GM21390 (cell line): Measurements from ENCODE around the gene KCNK3.

Source experiments
- ATAC-seq: cut with Tn5 transposase; IDR thresholded peaks from one replicate; pipeline ENCODE4 v1.9.1; 2021; ENCODE audit not compliant: unreplicated experiment

Gene KCNK3

DNA sequence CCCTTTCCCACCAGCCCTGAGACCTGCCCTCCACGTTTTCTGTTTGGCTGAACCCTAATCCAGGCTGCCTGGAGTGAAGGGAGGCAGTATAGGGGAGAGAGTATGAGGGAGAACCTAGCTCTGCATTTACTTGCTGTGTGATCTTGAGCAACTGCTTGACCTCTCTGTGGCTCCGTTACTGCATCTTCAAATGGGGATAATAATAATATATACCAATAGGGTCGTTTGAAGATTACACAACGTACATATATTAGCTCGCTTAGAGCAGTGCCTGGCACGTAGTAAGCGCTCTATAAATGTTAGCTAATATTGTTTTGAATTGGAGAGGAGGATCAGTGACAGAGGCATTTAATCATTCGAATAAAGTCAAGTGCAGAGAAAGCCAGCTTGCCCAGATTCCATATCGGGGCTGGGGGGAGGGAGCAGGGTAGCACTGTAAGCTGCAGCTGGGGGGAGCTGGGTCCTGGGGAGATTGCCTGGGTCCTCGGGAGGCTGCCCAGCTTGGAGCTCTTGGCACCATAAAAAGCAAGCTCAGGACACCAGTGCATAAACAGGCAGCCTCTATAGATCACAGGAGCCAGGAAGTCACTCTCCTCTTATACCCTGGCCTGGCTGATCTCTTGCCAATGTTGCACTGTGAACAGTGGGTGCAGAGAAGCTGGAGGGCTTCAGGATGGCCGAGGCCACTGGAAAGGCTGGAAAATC is 19.1 kb downstream of the KCNK3 start:
- ATAC-seq = no peak

DNA sequence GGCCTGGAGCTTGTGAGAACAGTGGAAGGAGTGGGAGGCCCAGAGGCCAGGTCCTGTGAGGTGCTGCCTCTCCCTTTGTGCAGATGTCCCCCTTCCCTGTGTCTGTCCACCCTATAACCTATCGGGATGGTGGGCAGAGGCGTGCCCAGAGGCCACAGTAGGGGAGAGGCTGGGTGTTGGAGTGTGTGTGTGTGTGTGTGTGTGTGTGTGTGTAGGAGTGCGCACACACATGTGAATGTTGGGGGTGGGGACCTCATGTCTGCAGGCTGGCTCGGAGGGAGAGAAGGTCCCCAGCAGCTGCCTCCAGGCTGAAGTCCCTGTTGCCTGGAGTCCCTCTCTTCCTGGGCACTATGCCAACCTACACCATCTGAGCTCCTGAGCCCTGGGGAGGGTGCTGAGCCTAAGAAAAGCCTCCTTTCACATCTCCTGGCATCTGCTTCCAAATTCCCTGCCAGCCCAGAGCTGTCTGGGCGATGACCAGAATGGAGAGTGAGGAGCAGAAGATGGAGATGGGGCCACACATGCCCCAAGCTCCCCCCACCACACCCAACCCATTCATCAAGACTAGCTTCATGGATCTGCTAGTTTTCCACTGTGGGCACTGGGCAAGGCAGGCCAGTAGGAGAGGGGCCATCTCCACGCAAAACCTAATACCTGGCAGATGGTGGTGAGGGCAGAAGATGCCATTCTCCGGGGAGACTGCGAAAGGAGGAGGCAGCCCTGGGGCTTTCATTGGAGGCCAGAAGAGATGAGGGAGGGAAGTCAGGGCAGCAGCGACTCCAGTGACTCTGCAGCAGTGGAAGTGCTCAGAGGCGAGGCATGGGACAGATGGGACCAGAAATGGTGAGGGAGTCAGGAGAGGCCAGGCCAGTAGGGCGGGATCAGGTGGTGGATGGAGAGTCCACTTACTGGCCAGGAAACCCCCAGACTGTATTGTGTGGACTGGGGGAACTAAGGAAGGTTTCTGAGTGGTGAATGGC is 20.3 kb downstream of the KCNK3 start:
- no peak for ATAC-seq

DNA sequence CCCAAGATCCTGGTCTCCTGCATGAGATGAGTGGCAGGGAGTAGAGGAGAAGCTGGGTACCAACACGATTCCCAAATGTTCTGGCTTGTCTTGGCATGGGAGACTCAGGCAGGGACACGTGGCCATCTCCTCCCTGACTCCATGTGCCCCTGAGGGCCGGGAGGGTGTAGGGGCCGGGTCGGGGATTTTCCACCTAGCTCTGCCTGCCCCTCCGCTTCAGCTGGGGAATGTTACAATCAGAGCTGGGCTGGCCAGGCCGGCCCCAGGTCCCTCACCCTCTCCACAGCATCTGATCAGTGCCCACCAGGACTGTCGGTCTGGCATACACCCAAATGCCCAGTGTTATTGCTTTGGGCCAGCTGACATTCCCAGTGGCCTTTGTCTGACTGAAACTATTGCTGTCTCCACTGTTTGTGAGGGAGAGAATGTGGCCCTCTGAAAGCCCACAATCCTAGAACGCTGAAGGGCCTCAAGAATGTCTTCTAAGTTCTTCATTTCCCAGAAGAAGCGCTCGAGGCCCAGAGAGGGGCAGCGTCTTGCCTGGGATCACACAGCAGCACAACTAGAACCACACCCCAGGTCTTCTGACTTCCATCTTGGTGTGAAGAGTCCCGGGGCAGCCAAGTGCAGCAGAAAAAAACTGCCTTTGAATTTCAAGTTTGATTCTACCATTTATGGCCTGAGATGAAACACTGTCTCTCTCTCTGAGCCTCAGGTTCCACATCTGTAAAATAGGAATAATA is 23.2 kb downstream of the KCNK3 start:
- ATAC-seq = no peak

DNA sequence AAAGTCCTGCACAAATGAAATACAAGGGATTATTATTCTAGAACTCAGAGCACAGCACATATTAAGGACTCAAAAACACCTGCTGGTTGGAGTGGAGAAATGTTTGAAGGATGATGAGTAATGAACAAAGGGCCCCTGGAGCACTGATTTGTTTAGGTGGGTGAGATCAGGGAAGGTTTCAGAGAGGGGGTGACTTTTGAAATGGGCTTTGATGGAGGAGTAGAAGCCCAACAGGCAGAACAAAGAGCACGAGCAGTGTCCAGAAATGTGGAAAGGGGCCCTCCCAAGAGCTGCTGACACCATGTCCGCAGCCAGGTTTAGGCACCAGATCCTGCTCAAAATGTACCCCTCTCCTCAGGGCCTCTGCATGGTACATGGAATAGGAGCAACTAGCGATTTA is 23.8 kb downstream of the KCNK3 start:
- no peak for ATAC-seq

DNA sequence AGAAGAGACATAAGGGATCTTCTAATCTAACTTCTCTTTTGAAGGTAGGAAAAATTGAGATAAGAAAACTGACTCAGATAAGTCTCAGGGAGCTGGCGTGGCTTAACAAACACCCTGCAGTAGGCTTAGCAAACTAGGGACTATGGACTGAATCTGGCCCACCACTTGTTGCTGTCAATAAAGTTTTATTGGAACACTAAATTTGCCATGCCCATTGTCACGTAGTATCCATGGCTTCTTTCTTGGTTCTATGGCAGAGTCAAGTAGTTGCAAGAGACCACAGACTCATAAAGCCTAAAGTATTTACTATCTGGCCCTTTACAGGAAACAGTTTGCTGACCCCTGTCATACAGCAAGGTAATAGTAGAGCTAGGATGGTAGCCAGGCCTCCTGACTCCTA is 24.2 kb downstream of the KCNK3 start:
- ATAC-seq = no peak

DNA sequence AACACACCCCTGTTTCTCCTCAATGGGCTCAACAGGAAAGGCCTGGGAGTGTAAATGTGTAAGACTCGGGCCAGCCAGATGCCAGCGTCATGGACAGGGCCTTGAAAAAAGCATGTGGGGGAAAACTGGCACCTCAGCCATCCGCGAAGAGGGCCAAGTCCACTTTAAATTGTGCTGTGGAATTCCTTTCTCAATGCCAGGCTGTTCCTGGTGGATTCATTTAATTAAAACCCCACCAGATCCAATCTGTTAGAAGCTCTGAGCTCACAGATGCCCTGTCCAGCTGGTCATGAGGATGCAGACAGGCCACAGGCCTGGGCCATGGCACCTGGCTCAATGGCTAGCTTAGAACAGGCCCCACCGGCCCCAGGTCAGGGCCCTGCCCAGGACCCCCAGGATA is 24.8 kb downstream of the KCNK3 start:
- ATAC-seq = no peak

DNA sequence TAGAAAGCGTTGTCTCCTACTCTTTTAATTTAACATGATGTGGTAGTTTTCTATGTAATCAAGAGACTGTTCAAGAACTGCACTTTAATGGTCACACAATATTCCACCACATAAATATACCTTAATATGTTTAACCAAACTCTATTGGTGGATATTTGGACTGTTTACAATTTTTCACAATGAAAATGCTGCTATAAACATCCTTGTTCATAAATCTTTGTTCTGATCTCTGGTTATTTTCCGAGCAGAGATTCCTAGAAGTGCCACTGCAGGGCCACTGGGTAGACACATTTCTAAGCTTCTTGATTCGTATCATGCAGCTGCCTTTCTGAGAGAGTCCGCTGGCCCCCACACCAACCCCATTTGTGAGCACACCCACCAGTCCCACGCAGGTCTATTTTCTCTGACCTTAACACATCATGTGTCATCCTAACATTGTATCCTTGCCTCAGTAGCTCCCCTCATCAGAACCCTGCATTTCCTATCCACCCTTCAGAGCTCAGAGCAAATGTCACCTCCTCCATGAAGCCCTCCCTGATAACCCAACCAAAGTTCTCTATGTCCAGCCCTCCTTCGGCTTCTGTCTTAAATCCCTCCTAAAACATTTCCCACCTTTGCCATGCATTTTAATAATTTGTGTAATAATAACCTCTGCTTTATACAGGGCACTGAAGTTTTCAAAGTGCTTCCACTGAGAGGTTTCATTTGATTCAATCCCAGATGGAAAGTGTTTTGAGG is 26.6 kb downstream of the KCNK3 start:
- no peak for ATAC-seq

DNA sequence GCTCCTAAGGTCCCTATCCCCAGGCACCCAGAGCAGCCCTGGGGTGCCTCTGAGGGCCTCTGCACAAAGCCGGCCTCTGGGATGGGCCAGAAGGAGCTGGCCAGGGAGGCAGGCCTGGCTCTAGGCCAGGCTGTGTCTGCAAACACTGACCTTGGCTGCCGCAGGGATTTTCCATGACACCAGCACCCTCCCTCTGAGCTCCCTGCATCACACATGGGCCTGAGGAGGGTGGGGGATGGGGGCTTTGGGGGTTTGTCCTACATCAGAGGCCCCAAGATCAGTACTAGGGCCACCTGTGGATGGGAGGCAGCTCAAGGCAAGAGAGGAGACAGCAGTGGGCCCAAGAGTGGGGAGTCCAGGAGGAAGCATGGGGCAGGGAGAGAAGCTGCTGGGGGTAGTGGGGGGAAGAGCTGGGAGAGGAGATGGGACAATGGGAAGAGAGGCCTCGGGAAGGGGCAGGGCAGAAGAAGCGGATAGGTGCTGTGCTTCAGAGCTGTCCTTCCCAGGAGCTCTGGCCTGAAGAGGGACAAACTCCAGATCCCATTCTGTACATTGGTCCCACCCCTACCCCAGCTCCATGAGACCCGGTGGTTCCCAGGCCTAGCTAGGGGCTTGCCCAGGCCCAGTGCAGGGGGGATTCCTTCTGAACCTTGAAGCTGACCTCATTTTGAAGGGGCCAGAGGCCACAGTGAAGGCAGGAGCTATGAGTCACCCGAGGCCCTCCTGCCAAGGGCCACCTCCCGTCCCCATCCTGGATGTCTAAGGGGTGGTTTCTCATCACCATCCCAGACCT is 28.0 kb downstream of the KCNK3 start:
- no peak for ATAC-seq

DNA sequence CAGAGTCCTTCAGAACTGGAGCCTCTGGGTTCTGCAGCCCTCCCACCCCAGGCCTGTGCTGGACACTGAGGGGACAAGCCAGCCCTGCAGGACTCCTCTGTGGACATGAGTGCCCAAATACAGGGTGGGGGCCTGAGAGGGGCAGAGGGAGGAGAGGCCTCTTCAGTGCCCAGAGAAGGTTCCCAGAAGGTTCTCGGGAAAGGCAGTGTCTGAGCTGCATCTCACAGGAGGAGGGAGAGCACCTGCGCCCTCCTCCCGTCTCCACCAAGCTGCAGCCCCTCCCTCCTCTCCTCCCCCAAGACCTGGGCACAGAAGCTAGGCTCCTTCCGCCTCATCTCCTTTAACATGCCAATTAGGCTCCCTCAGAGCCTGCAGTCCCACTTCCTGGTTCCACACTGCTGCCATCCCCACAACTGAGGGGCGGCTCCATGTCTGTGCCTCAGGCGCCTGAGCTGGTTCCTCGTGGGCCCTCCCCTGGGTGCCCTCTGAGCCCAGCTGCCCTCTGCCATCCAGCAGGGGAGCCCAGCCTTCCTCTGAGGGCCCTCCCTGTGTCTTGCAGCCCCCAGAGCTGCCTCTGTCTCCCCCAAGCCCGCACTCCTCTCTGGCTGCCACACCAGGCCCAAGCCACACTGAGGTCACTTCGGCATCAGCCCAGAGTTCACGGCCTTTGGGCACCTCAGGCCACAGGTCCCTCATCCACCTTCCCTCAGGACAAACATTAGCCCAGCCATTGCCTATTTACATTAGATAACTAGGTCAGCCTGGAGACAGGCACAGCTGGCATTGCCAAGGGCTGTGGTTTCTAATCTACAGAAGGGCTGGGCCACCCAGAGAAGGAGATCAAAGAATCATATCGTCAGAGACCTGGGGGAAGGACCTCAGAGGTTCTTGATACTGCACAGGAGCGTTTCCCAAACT is 28.9 kb downstream of the KCNK3 start:
- ATAC-seq = no peak

DNA sequence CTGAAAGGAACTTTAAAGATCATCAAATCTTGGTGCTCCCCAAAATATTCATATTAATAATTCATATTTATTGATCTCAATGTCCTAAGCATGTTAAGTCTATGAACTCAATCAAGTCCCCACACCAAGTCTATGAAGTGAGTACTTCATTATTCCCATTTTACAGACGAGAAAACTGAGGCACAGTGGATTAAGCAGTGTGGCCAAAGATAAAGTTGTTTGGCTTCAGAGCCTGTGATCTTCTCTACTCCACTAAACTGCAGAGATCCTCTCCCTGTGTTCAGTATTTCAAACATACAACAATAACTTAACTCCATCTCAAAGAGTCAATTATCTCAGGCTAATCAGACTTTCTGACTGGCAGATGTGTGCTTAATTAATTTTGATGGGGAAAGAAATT is 29.8 kb downstream of the KCNK3 start:
- ATAC-seq = no peak

DNA sequence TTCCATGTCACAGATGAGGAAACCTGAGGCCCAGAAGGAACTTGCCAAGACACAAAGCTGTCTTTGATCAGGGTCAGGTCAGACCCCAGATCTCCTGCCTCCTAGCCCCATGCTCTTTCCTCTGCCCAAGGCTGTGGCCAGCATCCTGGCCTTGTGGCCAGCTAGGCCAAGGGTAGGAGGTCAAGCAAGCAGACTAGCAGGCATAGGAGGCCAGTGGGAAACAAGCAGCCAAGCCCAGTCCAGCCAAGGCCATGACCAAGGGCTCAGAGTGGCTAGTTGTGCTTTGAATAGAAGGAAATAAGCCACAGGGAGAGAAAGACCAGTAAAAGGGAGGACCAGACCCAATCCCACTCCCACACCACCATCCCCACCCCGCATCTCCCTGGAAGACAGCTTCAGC is 30.4 kb downstream of the KCNK3 start:
- ATAC-seq = no peak

DNA sequence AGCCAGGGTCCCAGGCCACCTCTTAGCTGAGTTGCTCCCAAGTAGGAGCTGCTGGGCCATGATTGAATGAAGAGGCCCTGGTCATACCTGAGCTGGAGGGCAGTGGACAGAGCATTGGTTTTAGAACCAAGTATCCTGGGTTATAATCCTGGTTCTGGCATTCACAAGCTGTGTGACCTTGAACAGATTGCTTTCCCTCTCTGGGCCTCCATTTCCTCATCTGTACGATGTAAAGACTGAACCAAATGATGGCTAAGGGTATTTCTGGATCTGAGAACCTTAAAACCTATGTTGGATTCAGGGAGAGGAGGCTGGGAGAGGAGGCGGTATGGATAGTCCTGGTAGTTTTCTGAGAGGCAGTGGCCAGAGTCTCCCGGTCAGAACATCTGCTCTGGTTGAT is 31.0 kb downstream of the KCNK3 start:
- ATAC-seq = no peak

DNA sequence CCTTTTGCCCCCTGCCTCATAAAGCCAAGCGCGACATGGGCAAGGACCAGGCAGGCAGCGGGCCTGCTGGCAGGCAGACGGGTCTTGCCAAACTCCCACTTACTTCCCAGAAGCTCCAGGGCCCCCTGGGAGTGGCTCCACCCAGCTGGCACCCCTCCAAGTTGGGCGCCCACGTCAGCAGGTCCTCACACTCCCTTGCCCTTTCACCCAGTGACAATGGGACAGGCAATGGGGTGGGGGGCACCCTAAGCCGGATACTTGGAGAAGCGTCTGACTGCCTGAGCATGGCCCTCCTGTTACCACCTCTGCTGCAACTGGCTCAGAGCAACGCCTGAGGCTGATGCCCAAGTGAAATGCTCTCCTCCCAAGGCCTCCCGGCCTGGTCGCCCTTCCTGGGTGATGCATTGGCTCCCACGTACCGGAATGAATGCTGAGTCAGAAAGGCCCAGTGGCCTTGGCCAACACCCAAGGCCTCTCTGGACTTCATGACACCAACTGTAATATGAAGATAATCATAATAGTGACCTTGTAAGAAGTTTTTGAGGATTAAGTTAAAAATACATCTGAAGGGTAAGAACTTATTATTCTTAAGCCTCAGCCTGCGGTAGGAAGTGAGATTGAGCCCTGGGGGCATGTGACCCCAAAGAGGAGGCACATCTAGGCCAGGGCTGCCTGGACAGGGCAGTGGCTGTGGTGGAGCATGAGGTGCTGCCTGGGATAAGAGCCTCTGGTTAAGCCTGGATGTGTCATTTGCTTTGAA is 31.6 kb downstream of the KCNK3 start:
- ATAC-seq = no peak

DNA sequence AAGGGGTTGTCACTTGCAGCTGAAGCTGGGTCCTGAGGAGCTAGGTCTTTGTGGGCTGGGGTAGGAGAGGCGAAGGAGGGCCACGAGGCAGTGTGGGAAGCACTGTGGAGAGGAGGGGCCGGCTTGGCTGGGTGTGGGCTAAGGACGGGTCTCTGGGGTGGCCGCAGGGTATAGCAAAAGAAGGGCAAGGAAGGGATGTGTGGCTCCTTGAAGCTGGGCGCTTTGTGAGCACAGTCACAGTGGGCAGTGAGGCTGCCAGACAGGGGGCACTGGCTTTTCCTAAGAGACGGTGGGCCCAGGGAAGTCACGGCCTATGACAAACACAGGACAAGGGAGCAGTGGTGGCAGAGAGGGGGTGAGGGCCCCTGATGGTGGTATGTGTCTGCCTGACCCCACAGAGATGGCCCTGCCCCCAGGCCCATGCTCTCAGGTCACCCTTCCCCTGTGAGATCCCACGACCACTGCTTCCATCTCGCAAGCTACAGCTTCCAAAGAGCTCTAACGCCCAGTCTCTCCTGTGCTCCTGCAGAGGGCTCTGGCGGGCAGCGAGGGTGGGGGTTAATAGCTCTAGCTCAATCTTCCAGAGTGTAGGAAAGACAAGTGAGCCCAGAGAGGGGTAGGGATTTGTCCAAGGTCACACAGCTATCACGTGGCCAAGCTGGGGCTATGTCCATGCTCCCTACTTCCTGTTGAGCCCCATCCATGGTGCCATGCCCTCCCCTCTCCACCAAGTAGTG is 32.4 kb downstream of the KCNK3 start:
- no peak for ATAC-seq

DNA sequence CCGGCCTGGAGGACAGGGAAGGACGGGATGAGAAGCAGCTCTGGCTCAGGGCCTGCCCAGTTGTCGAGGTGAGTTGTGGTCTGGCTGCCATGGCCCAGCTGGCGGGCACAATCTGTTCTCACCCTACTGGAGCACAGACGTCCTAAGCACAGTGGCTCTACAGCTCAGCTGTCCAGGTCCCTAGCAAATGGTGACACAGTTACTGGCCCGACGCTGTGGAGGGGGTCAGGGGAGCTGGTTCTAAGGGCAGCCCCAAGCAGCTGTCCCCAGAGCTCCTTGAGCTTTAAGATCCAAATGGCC is 32.9 kb downstream of the KCNK3 start:
- ATAC-seq = no peak

DNA sequence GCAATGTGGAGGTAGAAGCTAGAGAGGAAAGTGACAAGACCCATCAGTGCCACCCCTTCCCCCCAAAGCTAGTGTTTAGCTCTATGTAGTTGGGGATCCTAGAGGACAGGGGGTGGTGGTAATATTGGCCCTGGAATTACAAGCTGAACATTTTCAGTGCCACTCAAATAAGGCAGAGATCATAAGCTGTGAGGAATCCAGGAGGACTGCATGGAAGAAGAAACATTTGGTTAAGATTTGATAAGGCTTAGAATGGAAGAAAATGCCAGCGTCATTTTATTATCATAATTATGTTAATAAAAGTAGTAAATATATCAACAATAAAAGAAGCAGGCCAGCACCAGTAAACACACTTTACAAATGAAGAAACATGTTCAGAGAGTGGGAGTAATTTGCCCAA is 33.7 kb downstream of the KCNK3 start:
- ATAC-seq = no peak

DNA sequence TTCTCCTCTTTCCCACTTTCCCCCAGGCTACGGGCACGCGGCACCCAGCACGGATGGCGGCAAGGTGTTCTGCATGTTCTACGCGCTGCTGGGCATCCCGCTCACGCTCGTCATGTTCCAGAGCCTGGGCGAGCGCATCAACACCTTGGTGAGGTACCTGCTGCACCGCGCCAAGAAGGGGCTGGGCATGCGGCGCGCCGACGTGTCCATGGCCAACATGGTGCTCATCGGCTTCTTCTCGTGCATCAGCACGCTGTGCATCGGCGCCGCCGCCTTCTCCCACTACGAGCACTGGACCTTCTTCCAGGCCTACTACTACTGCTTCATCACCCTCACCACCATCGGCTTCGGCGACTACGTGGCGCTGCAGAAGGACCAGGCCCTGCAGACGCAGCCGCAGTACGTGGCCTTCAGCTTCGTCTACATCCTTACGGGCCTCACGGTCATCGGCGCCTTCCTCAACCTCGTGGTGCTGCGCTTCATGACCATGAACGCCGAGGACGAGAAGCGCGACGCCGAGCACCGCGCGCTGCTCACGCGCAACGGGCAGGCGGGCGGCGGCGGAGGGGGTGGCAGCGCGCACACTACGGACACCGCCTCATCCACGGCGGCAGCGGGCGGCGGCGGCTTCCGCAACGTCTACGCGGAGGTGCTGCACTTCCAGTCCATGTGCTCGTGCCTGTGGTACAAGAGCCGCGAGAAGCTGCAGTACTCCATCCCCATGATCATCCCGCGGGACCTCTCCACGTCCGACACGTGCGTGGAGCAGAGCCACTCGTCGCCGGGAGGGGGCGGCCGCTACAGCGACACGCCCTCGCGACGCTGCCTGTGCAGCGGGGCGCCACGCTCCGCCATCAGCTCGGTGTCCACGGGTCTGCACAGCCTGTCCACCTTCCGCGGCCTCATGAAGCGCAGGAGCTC is 35.4 kb downstream of the KCNK3 start:
- ATAC-seq = no peak
